Common myeloid progenitor, CD34-positive (primary cell): ENCODE results near the gene TMEM181.

Source experiments
- CTCF ChIA-PET: fragments of 350-600 bp; sonication (Branson Sonifier 250); formaldehyde crosslinking; loops from one replicate; lab custom pipeline; 2021; ENCODE audit warnings: antibody characterized with exemption; lab: Charles Lee
- POLR2A ChIA-PET: fragments of 350-600 bp; sonication (Branson Sonifier 250); formaldehyde crosslinking; loops from one replicate; lab custom pipeline; 2021; ENCODE audit warnings: antibody characterized with exemption; lab: Charles Lee
- DNase-seq, 3 donors: peaks; one replicate each; pipeline versions ENCODE4 v3.0.0 to v3.0.0-alpha.2; 2013
- H3K27ac ChIP-seq, 2 experiments: 1 replicate in 1 of 2; 2 replicates in 1 of 2; pipeline ENCODE4 v1.7.0; 2013; ENCODE audit warnings: inconsistent platforms in 2 of 2, low read length in 2 of 2, mild to moderate bottlenecking in 2 of 2, low read depth in 1 of 2, moderate library complexity in 1 of 2; ENCODE audit not compliant: severe bottlenecking in 2 of 2, insufficient read depth in 1 of 2, poor library complexity in 1 of 2
- H3K27me3 ChIP-seq, 5 experiments: replicated peaks in 2 of 5; 1 replicate in 3 of 5; 2 replicates in 2 of 5; pipeline versions ENCODE4 v1.6.1 to v1.7.0; 2013; ENCODE audit warnings: low read length in 4 of 5, mild to moderate bottlenecking in 2 of 5, moderate library complexity in 2 of 5, inconsistent platforms in 1 of 5; ENCODE audit not compliant: insufficient read depth in 5 of 5, control insufficient read depth in 4 of 5
- H3K36me3 ChIP-seq, 4 experiments: 1 replicate in 2 of 4; 2 replicates in 2 of 4; pipeline versions ENCODE4 v1.6.1 to v1.7.0; 2013; ENCODE audit warnings: low read length in 3 of 4, control low read depth in 1 of 4, mild to moderate bottlenecking in 1 of 4; ENCODE audit not compliant: control insufficient read depth in 4 of 4, insufficient read depth in 4 of 4
- H3K4me1 ChIP-seq, 4 experiments: 1 replicate in 3 of 4; 2 replicates in 1 of 4; pipeline versions ENCODE4 v1.6.1 to v1.7.1; 2013; ENCODE audit warnings: low read length in 3 of 4, mild to moderate bottlenecking in 3 of 4, control low read depth in 1 of 4, inconsistent platforms in 1 of 4, moderate library complexity in 1 of 4; ENCODE audit not compliant: control insufficient read depth in 4 of 4, insufficient read depth in 4 of 4; ENCODE audit errors: control extremely low read depth in 1 of 4
- H3K4me3 ChIP-seq, 7 experiments: 1 replicate in 4 of 7; 2 replicates in 3 of 7; pipeline versions ENCODE4 v1.5.1 to v1.7.0; 2013; ENCODE audit warnings: mild to moderate bottlenecking in 7 of 7, low read length in 6 of 7, moderate library complexity in 6 of 7, inconsistent platforms in 2 of 7, low read depth in 2 of 7, control low read depth in 1 of 7; ENCODE audit not compliant: insufficient read depth in 4 of 7, control insufficient read depth in 1 of 7; ENCODE audit errors: extremely low read depth in 1 of 7
- H3K9me3 ChIP-seq, 5 experiments: 1 replicate in 4 of 5; 2 replicates in 1 of 5; pipeline versions ENCODE4 v1.6.1 to v1.7.1; 2013; ENCODE audit warnings: low read length in 4 of 5, mild to moderate bottlenecking in 2 of 5, inconsistent platforms in 1 of 5, low read depth in 1 of 5, moderate library complexity in 1 of 5; ENCODE audit not compliant: control insufficient read depth in 4 of 5, insufficient read depth in 2 of 5; ENCODE audit errors: control extremely low read depth in 1 of 5
- WGBS: methylation state at CpG from one replicate; pipeline ENCODE4 v1.1.5; 2013; ENCODE audit not compliant: insufficient coverage; 5-methylcytosine and 5-hydroxymethylcytosine counted together

The TMEM181 gene

DNA sequence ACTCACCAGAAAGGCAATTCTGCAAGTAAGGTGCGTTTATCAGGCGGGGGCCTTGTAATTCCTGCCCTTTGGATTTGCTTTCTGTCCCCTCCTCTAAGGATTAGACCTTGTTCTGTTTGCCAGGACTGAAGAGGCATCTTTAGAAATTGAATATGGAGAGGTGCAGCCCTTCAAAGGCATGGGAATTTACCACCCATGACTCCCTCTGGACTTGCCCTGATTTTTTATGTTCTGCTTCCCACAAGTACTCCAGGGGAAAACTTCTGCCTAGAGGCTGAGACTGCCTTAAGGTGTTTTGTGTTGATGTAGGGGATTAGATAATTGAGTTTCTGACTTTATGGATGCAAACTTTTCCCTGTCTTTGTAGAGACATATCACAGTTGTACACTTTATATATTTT lies 120.1 kb downstream of the TMEM181 start:
- CTCF ChIA-PET: interaction anchor here (0.8 kb wide), 1 partner anchor 11 kb away, joined by 3 read pairs; no protein-coding TSS in a partner anchor
- H3K4me1 ChIP-seq: peaks cover 3 to 9% (median 6%) of the 10 kb centered on the region in 4 experiments

DNA sequence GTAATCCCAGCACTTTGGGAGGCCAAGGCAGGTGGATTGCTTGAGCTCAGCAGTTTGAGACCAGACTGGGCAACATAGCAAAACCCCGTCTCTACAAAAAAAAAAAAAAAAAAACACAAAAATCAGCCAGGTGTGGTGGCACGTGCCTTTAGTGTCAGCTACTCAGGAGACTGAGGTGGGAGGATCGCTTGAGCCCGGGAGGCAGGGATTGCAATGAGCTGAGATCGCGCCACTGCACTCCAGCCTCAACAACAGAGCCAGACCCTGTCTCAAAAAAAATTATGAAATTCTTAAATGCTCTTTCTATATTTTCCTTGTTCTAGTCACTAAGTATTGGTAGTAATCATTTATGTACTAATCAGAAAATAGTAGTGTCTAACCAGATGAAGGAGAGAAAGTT lies 120.6 kb downstream of the TMEM181 start:
- Histone ChIP-seq H3K4me1 (peaks cover 3 to 13% (median 7%) of the 10 kb centered on the region in 4 experiments), H3K27me3 (no peaks in the 10 kb centered on the region), H3K4me3 (no peak overlapping the region), H3K36me3 (no peaks in the 10 kb centered on the region), H3K9me3 (no peaks in the 10 kb centered on the region), H3K27ac (no peak overlapping the region)
- DNase-seq: no peak
- ChIA-PET CTCF (no interaction called here), POLR2A (no interaction called here)
- 100% methylated on average over 3 of the region's 6 CpGs for WGBS

More for the DNA sequence above, 120.1 kb downstream of the TMEM181 start:
- no peaks in the 10 kb centered on the region for H3K9me3 ChIP-seq
- no peak overlapping the region for H3K4me3 ChIP-seq
- no peaks in the 10 kb centered on the region for H3K27me3 ChIP-seq
- H3K36me3 ChIP-seq: no peaks in the 10 kb centered on the region
- POLR2A ChIA-PET: no interaction called here
- WGBS: 100% methylated on average over 2 of the region's 2 CpGs
- no peak for DNase-seq
- H3K27ac ChIP-seq: no peak overlapping the region

DNA sequence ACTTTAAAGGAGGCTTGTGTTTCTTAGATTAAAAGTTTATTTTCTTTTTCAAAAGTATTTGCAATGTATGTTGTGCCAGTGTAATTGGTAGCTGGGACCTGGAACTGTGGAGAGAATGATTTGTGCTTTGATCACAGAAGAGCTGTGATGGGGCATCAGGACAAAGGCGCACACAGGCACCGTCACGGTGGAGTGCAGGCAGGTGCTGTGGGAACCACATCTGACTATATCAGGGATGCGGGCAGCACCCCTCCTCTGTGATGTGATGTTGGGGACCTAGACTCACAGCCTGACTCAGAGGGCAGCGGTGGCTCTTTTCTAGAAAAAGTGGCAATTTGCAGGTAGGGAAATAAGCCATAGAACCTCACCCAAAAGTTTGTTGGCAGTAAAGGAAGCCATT lies 124.4 kb downstream of the TMEM181 start:
- ChIA-PET CTCF (interaction anchor here (0.8 to 2.8 kb wide), 4 partner anchors 11 to 35 kb away, joined by 3 to 17 read pairs (median 10); partner anchors contain the start of gene SYTL3), POLR2A (no interaction called here)
- Histone ChIP-seq H3K9me3 (peaks cover 0 to 9% (median 4%) of the 10 kb centered on the region in 5 experiments), H3K36me3 (no peaks in the 10 kb centered on the region), H3K27ac (no peak overlapping the region), H3K4me1 (peaks cover 14 to 35% (median 31%) of the 10 kb centered on the region in 4 experiments), H3K27me3 (no peaks in the 10 kb centered on the region), H3K4me3 (no peak overlapping the region)
- DNase-seq: no peak
- 100% methylated on average over 5 of the region's 5 CpGs for WGBS

DNA sequence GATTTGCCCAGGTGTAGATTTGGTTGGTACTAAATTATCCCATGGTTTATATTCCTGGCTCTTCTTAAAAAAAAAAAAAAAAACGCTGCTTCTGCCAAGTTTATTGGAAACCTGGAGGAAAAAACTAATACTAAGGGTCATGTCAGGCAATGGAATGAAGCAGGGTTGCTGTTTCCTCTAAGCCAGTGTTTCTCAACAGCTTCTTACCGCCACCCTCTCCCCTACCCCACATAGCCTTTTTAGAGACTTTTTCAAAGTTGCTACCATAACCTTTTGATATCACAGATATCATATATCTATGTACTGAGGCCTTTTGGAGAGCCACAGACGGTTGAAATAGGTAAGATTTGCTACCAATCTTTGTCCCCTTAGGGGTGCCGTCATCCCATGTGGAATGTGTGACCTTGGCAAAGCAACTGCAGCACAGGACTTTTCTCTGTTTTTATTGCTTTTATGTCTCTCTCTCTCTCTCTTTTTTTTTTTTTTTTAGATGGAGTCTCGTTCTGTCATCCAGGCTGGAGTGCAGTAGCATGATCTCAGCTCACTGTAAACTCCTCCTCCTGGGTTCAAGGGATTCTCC lies 124.9 kb downstream of the TMEM181 start:
- 100% methylated on average over 1 of the region's 5 CpGs for WGBS
- Histone ChIP-seq H3K4me3 (no peak overlapping the region), H3K27me3 (no peaks in the 10 kb centered on the region), H3K9me3 (peaks cover 0 to 9% (median 4%) of the 10 kb centered on the region in 5 experiments), H3K4me1 (peaks cover 14 to 35% (median 31%) of the 10 kb centered on the region in 4 experiments), H3K36me3 (no peaks in the 10 kb centered on the region), H3K27ac (no peak overlapping the region)
- no peak for DNase-seq
- CTCF ChIA-PET: interaction anchor here (0.8 to 2.8 kb wide), 5 partner anchors 8 to 36 kb away, joined by 3 to 17 read pairs (median 9); partner anchors contain the start of gene SYTL3
- POLR2A ChIA-PET: interaction anchor here (0.6 kb wide), 1 partner anchor 366 kb away, joined by 3 read pairs; no protein-coding TSS in a partner anchor
